HG02759 (cell line): ENCODE measurements around the gene ZNF407.

Source experiments
- ATAC-seq: cut with Tn5 transposase; IDR thresholded peaks from one replicate; pipeline ENCODE4 v1.9.1; 2021; ENCODE audit warnings: mild to moderate bottlenecking, moderate library complexity; ENCODE audit not compliant: unreplicated experiment

The ZNF407 gene

DNA sequence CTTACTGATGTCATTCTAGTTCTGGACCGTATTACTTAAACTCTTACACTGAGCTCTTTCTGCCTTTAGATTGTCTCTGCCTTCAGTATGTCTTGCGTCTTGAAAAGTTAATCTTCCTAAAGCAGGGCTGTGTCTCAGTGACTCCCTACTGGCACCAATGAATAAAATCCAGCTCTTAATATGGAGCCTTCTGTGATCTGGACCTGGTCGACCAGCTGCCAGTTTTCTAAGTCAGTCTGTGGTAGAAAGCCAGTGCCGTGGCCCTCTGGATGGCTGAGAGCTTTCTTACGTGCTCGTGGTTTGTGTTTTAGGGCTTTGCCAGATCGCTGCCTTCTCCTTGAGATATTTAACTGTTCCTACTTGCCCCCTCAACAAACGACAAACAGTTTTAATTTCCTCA is 26.8 kb downstream of the ZNF407 start:
- ATAC-seq: no peak

DNA sequence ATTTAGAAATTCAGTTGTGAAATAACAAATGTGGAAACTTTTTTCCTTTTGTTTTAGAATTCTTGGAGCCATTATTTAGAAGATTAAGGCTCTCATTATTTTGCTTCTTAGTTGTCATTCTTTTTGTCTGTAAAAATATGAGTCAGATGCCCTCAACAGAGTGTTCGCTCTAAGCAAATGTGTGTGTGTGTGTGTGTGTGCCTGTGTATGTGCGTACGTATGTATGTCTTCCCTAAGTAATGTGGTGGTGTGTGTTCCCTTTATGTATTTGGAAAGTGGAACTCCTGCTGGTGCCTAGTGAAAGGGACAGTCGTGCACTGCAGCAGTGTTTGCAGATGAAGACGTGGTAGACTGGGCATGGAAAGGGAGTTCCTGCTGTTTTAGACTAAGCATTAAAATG is 27.5 kb downstream of the ZNF407 start:
- ATAC-seq: no peak

DNA sequence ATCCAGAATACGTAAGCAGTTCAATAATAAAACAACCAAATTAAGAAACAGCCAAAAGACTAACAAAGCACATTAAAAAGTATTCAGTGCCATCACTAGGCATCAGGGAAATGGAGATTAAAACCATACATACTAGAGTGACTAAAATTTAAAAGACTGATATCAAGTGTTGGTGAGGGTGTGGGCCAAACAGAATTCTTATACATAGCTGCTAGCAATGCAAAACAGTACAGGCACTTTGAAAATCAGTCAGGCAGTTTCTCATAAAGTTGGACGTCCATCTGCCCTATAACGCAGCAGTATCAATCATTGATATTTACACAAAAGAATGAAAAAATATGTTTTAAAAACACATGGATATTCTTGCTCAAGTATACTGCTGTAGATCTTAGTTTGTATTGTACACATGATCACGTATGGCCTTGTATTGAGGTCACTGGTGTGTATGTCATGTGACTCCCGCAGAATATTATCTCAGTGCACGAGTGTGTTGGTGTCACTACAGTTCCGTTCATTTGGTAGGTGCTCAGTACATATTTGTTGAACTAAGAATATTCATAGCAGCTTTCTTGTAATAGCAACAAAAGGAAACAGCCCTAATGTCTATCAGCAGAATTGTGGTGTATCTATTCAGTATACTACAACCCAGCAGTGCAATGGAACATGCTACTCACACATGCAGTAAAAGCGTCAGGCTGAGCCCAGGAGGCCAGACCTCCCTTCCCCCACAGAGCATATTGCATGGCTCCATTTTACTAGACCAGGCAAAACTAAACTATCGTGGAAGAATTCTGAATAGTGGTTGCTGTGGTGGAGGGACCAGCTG is 28.6 kb downstream of the ZNF407 start:
- no peak for ATAC-seq

DNA sequence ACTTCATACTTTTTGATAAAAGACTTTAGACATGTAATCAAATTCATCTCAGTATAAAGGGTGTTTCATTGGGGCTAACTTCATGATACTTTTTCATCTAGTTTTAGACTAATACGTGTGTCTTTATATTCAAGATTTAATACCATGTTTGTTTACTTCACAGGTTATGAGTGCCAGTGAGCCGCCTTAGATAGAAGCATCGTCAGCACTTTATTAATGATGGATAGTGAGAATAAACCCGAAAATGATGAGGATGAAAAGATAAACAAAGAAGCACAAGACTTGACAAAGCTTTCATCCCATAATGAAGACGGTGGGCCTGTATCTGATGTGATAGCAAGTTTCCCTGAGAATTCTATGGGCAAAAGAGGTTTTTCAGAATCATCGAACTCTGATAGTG is 33.1 kb downstream of the ZNF407 start:
- no peak for ATAC-seq

DNA sequence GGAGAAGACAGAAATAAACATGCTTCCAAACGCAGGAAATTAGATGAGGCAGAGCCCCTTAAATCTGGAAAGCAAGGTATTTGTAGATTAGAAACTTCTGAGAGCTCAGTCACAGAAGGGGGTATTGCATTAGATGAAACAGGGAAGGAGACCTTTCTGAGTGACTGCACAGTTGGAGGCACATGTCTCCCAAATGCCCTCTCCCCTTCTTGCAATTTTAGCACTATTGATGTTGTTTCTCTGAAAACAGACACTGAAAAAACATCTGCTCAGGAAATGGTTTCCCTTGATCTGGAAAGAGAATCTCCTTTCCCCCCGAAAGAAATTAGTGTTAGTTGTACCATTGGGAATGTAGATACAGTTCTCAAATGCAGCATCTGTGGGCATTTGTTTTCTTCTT is 33.5 kb downstream of the ZNF407 start:
- no peak for ATAC-seq

GRCh38 chr18:74631623-74632350 is 34.1 kb downstream of the ZNF407 start:
- no peak for ATAC-seq

DNA sequence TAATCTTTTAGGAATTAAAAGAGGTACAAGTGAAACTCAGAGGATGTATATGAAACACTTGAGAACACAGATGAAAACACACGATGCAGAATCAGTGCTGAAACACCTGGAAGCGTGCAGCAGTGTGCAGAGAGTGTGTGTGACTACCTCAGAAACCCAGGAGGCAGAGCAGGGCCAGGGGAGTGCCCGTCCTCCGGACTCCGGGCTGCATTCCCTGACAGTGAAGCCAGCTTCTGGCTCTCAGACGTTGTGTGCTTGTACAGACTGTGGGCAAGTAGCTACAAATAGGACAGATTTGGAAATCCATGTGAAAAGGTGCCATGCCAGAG is 34.6 kb downstream of the ZNF407 start:
- no peak for ATAC-seq

DNA sequence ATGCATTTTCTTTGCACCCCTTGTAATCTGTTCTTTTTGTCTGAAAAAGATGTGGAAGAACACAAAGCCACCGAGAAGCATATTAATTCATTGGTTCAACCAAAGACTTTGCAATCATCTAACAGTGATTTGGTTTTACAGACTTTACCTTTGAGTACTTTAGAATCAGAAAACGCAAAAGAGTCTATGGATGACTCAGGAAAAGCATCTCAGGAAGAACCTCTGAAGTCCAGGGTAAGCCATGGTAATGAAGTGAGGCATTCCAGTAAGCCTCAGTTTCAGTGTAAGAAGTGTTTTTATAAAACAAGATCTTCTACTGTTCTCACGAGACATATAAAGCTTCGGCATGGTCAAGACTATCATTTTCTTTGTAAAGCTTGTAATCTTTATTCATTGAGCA is 35.2 kb downstream of the ZNF407 start:
- ATAC-seq: no peak

DNA sequence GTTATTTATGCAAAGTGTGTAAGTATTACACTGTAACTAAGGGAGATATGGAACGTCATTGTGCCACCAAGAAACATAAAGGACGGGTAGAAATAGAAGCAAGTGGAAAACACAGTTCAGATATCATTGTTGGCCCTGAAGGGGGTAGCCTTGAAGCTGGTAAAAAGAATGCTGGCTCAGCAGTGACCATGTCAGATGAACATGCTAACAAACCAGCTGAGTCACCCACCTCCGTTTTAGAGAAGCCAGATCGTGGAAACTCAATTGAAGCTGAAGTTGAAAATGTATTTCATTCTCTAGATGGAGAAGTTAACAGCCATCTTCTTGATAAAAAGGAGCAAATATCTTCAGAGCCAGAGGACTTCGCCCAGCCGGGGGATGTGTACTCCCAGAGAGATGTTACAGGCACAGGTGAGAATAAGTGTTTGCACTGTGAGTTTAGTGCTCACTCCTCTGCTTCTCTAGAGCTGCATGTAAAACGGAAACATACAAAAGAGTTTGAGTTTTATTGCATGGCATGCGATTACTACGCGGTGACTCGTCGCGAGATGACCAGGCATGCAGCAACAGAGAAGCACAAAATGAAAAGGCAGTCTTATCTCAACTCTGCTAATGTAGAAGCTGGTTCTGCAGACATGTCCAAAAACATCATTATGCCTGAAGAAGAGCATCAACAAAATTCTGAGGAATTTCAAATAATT is 36.1 kb downstream of the ZNF407 start:
- no peak for ATAC-seq

GRCh38 chr18:74635224-74635975 is 37.7 kb downstream of the ZNF407 start:
- ATAC-seq: no peak

DNA sequence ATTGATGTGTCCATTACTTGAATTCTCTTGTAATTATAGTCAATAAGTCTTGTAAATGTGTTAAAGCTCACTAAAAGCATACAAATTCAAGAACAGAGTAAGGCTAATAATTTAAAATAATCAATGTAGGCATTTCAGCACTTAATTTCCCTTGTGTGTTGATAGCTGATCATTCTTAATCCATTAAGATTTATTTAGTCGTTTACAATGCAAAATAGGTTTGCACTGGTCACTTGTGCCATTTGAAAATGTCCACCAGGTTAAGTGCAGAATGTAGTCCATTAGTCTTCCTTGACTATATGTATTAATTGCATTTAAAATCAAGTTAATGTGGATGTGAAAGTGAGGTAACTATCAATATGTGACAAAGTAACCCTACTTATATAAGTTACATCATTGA is 39.4 kb downstream of the ZNF407 start:
- ATAC-seq: no peak

- no peak for ATAC-seq
Observed at GRCh38 chr18:74638210-74638609, 40.5 kb downstream of the ZNF407 start.

DNA sequence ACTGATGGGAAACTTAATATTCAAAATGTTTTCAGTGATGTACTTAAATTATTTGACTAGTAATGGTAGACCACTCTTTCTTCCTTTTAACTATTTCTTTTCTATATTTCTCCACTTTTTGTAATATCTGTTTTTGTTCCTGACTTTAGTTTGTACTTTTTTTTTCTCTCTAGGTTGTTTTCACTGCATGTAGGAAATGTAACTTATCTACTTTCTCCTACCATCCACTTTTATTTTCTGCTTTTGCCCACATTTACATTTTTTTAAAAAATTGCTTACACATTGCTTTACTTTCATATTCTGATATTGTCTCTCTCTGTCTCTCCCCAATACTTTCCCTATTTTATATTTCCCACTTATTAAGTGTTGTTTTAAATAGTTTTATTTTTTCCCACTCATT is 47.0 kb downstream of the ZNF407 start:
- ATAC-seq: no peak

DNA sequence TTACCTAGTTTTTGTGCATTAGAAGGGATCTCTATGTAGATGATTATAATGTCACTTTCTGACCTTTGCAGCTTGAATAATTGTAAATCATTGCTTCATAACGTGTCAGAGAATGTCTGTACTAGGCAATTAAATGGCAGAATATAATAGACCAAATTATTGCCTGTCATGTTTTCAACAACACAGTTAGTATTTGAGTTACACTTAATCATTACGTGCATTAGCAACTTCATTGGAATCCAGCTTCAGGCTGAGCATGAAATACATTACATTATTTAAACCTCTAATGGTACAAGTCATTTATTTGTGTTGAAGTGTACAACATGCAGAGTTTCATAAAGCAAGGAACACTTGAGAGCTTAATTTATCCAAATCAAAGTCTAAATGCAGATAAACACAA is 48.0 kb downstream of the ZNF407 start:
- ATAC-seq: no peak

DNA sequence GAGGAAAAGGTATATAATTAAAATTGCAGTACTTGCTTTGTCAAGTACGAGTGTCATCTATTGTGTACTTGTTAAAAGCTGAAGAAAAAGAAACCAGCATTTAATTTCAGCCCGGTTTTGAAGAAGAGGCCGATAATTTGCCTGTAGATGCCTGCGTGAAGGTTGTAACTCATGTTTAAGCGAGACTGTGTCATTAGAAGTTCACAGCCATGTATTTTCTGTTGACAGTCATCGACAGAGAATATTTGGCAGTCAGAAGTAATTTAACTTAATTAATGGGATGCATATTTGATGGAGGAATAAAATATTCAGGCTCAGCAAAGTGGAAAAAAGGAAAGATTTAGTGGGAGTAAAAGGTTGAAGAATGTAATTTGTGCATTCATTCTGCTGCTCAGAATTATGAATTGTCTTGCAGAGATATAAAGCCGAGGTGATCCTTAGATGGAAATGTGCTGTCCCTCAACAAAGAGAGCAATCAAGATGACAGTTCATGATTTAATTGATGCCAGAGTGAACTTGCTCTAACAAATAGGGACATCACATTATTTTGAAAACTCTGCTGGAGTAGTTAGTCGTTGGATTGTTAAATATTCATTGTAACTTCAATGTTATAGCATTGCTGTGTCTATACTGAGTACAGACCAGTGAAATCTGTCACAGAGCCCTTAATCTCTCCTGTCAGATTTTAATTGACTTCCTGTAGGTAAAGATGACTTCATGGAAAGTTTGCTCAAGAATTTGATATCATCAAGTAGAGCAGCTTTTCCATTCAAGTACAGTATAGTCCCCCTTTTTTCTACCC is 53.9 kb downstream of the ZNF407 start:
- ATAC-seq: no peak

DNA sequence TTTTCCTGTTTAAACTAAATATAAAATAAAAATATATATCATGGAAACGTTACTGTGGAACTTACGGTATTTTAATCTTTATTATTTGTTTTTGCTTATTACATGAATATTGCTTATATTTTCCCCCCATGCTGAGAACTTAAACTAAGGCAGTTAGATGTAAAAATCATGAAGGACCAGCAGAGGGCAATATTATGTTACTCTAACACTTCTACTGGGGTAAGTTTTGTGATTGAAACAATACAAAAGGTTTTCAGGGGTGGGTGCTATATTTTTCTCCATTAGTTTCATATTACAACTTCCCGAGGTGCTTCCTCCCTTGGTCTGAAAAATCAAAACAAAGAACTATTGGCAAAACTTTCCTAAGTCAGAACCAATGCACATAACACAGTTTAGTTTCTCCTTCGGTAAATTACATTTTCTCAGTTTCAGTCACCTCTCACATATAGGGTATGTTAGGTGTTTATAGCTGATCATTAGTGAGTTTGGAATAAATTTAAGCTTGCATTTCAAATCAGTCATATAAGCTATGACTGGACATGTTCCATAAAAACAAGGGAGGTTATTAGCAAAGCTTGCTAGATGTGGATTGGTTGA is 54.8 kb downstream of the ZNF407 start:
- ATAC-seq: peak; percentile 65

DNA sequence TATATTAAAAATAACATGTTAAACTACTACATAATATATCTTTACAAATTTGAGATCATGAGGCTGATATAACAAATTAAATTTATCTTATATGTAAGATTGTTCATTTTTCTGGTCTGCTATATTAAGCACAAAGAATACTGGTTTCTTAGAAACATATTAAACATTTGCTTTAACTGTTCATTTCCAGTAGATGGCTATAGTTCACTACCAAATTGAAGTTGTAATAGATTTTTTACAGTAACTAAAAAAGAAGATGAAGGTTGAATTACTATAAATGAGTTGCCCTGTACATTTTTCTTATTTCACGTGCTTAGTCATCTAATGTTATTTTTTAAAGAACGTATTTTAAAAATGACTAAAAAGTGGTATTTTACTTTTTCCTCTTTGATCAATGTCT is 57.0 kb downstream of the ZNF407 start:
- no peak for ATAC-seq

DNA sequence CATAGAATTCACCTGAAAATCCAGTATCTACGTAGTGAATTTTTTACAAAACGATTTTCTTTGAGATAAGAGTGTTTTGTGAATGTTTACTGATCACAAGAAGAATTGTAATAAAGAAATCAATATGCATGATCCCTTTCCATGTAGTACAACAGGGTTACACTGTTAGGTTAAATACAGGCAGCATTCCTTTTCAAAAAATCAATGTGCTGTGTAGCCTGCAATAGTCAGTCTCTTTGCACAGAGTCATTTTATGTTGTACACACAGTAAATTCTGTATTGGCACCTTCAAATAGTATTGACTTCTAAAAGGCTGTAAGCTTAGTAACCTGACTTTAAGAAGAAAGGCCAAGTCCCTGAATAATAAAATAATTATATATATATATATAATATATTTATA is 63.3 kb downstream of the ZNF407 start:
- ATAC-seq: no peak

DNA sequence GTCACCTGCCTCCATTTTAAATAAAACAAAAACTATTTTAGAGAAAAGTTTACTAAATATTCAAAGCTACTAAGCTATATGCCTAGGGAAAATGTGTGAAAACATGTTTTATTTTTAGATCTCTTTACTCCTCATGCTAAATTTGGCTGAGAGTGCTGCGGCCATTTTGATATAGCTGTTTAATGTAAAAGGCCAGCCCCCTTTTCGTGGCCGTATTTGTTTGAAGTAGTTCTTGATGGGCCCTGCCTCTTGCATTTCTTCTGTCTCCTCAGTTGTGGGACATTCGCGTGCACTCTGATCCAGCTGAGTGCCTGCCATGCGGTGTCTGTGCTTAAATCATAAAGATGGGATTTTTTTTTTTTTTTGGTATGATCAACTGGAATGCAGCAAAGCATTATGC is 64.0 kb downstream of the ZNF407 start:
- no peak for ATAC-seq

- no peak for ATAC-seq
Observed at GRCh38 chr18:74662622-74663021, 65.0 kb downstream of the ZNF407 start.
